NCI-H1105 treated with DMSO at 0.1 percent for 48 hours (cell line): Measurements from ENCODE around the gene MUSK.
"Not testable (repeated sequence)": the region's sequence is repeated elsewhere in the genome, so short reads cannot be mapped to it uniquely, and the experiment has no call there.

Source experiments
- DNase-seq: peaks from one replicate; lab custom pipeline; 2025; lab: John Stamatoyannopoulos, UW

The MUSK gene

GRCh38 chr9:110695846-110696245, 27.3 kb downstream of the MUSK start:
- DNase-seq = not testable (repeated sequence)

GRCh38 chr9:110700953-110701352, 32.4 kb downstream of the MUSK start:
- DNase-seq = no peak

- no peak for DNase-seq
Observed at GRCh38 chr9:110703669-110704068, 35.1 kb downstream of the MUSK start.

GRCh38 chr9:110707419-110707818, 38.8 kb downstream of the MUSK start:
- DNase-seq = peak; percentile 99

GRCh38 chr9:110710420-110710819, 41.8 kb downstream of the MUSK start:
- DNase-seq = no peak

GRCh38 chr9:110712955-110713354, 44.4 kb downstream of the MUSK start:
- DNase-seq = no peak

- DNase-seq = peak; percentile 31
Observed at GRCh38 chr9:110714314-110714713, 45.7 kb downstream of the MUSK start.

GRCh38 chr9:110728058-110728457, 59.5 kb downstream of the MUSK start:
- no peak for DNase-seq

GRCh38 chr9:110729641-110730040, 61.0 kb downstream of the MUSK start:
- DNase-seq = no peak

- no peak for DNase-seq
Observed at GRCh38 chr9:110731437-110732028, 62.9 kb downstream of the MUSK start.

GRCh38 chr9:110738982-110739381, 70.4 kb downstream of the MUSK start:
- no peak for DNase-seq

- no peak for DNase-seq
Observed at GRCh38 chr9:110742741-110743371, 74.3 kb downstream of the MUSK start.

- no peak for DNase-seq
Observed at GRCh38 chr9:110744715-110745384, 76.3 kb downstream of the MUSK start.

GRCh38 chr9:110745676-110746075, 77.1 kb downstream of the MUSK start:
- peak; percentile 38 for DNase-seq

GRCh38 chr9:110746211-110746930, 77.8 kb downstream of the MUSK start:
- peak; percentile 16 for DNase-seq

GRCh38 chr9:110748251-110748893, 79.8 kb downstream of the MUSK start:
- no peak for DNase-seq

- DNase-seq = no peak
Observed at GRCh38 chr9:110750272-110750671, 81.7 kb downstream of the MUSK start.

GRCh38 chr9:110751971-110752370, 83.4 kb downstream of the MUSK start:
- DNase-seq = no peak

- DNase-seq = no peak
Observed at GRCh38 chr9:110752766-110753165, 84.2 kb downstream of the MUSK start.

- DNase-seq = no peak
Observed at GRCh38 chr9:110753731-110754231, 85.2 kb downstream of the MUSK start.

- DNase-seq = no peak
Observed at GRCh38 chr9:110755179-110755578, 86.6 kb downstream of the MUSK start.

GRCh38 chr9:110758201-110758600, 89.6 kb downstream of the MUSK start:
- DNase-seq = no peak
